Right atrium auricular region (tissue), 2 donors: Measurements from ENCODE around the gene SLX4IP. TPM values are rescaled to one million over a fixed set of nuclear protein-coding genes. Genes with fewer than 3 reads are reported as not detected.

Experiments
- DNase-seq: peaks from one replicate; pipeline ENCODE4 v3.0.0-alpha.2; 2019; ENCODE audit warnings: low spot score
- H3K27ac ChIP-seq, 2 donors: fragments of 200-600 bp; sonication (generic); 1 replicate in 1 of 2; 2 replicates in 1 of 2; pipeline ENCODE4 v1.5.1; 2016 to 2019
- H3K27me3 ChIP-seq, 2 donors: fragments of 200-600 bp; sonication (generic); one replicate each; pipeline versions ENCODE4 v1.5.1 to v1.6.0; 2017 to 2019
- H3K36me3 ChIP-seq: fragments of 200-600 bp; sonication (generic); one replicate; pipeline ENCODE4 v1.5.1; 2016
- H3K4me1 ChIP-seq, 2 donors: fragments of 200-600 bp; sonication (generic); one replicate each; pipeline versions ENCODE4 v1.5.1 to v1.6.0; 2017 to 2019
- H3K4me3 ChIP-seq, 2 donors: fragments of 200-600 bp; sonication (generic); 1 replicate in 1 of 2; 2 replicates in 1 of 2; pipeline ENCODE4 v1.5.1; 2017 to 2019; ENCODE audit warnings: mild to moderate bottlenecking in 1 of 2, moderate library complexity in 1 of 2
- H3K9me3 ChIP-seq, 2 donors: fragments of 200-600 bp; sonication (generic); one replicate each; pipeline ENCODE4 v1.5.1; 2019
- CTCF ChIP-seq, 2 donors: fragments of 200-600 bp; sonication (generic); IDR thresholded peaks; one replicate each; pipeline ENCODE4 v1.5.1; 2019; ENCODE audit warnings: antibody characterized with exemption in 2 of 2
- total RNA-seq, 2 donors: library from RNA; depleted of rRNA; stranded (reverse); fragments of >200 nt; gene quantifications; one replicate each; pipeline ENCODE4 v1.1.0, GENCODE V29; 2016

SLX4IP gene
- total RNA-seq, 2 donors from 2014 or later: 1.1 to 2.0 TPM

GRCh38 chr20:10577648-10578047, 142.5 kb downstream of the SLX4IP start:
- Histone ChIP-seq H3K4me3 (no peak overlapping the region), H3K27me3 (no peaks in the 10 kb centered on the region), H3K4me1 (no peaks in the 10 kb centered on the region), H3K27ac (no peak overlapping the region), H3K9me3 (no peaks in the 10 kb centered on the region), H3K36me3 (no peaks in the 10 kb centered on the region)
- DNase-seq: no peak
- no peak for TF ChIP-seq CTCF (IDR thresholded peaks at IDR 0.05)

GRCh38 chr20:10578607-10579006, 143.5 kb downstream of the SLX4IP start:
- DNase-seq: no peak
- Histone ChIP-seq H3K9me3 (no peaks in the 10 kb centered on the region), H3K27me3 (no peaks in the 10 kb centered on the region), H3K36me3 (no peaks in the 10 kb centered on the region), H3K4me3 (no peak overlapping the region), H3K4me1 (no peaks in the 10 kb centered on the region), H3K27ac (no peak overlapping the region)
- no peak for TF ChIP-seq CTCF (IDR thresholded peaks at IDR 0.05)

- no peak for DNase-seq
- no peak for TF ChIP-seq CTCF (IDR thresholded peaks at IDR 0.05)
These were observed 144.8 kb downstream of the SLX4IP start for GRCh38 chr20:10579942-10580341.

GRCh38 chr20:10580700-10581099, 145.6 kb downstream of the SLX4IP start:
- TF ChIP-seq CTCF (IDR thresholded peaks at IDR 0.05): no peak
- no peak overlapping the region for H3K4me3 ChIP-seq
- H3K9me3 ChIP-seq: no peaks in the 10 kb centered on the region
- H3K27me3 ChIP-seq: no peaks in the 10 kb centered on the region
- no peak overlapping the region for H3K27ac ChIP-seq
- no peaks in the 10 kb centered on the region for H3K4me1 ChIP-seq
- DNase-seq: no peak
- no peaks in the 10 kb centered on the region for H3K36me3 ChIP-seq

More at GRCh38 chr20:10579942-10580341, 144.8 kb downstream of the SLX4IP start:
- no peaks in the 10 kb centered on the region for H3K27me3 ChIP-seq
- no peak overlapping the region for H3K27ac ChIP-seq
- no peak overlapping the region for H3K4me3 ChIP-seq
- H3K9me3 ChIP-seq: no peaks in the 10 kb centered on the region
- H3K36me3 ChIP-seq: no peaks in the 10 kb centered on the region
- H3K4me1 ChIP-seq: no peaks in the 10 kb centered on the region

- Histone ChIP-seq H3K27ac (no peak overlapping the region), H3K4me1 (no peaks in the 10 kb centered on the region), H3K9me3 (no peaks in the 10 kb centered on the region), H3K4me3 (no peak overlapping the region), H3K27me3 (no peaks in the 10 kb centered on the region), H3K36me3 (no peaks in the 10 kb centered on the region)
- no peak for DNase-seq
- no peak for TF ChIP-seq CTCF (IDR thresholded peaks at IDR 0.05)
These were observed 146.7 kb downstream of the SLX4IP start for GRCh38 chr20:10581823-10582222.

- Histone ChIP-seq H3K9me3 (no peaks in the 10 kb centered on the region), H3K4me3 (no peak overlapping the region), H3K27me3 (no peaks in the 10 kb centered on the region), H3K4me1 (no peaks in the 10 kb centered on the region), H3K27ac (no peak overlapping the region), H3K36me3 (no peaks in the 10 kb centered on the region)
- no peak for TF ChIP-seq CTCF (IDR thresholded peaks at IDR 0.05)
- no peak for DNase-seq
These were observed 149.3 kb downstream of the SLX4IP start for GRCh38 chr20:10584371-10584770.
